Fibroblast of upper back skin (primary cell): ENCODE data around the gene SCAF1.

Experiments used
- DNase-seq: peaks from one replicate; pipeline ENCODE4 v3.0.0-alpha.2; 2013

Gene SCAF1

DNA sequence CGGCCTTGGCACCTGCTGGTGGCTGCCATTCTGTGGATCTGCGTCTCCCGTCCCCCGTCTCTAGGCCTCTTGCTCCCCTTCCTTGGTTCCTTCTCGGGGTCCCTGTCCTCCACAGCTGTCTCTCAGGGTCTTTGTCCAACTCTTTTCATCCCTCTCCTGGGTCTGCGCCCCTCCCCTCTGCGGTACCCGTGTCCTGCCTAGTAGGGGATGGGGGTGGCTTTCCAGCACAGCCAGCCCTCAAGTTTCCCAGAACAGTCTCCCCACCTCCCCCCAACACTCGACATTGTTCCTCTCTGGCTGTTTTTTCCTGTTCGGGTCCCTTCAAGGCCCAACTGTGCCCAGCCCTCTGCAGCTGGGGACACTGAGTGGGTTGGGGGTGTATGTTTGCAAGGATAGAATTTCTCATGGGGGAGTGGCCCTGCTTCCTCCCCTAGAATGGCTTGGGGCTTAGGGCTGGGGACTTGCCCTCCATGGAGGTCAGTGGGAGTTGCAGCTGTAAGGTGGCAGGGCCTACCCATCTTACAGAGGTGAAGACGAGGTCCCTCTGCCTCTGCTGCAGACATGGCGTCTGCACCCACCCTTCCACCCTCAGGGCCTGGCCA, 46.6 kb downstream of the SCAF1 start:
- no peak for DNase-seq

GRCh38 chr19:49689133-49690078, 47.4 kb downstream of the SCAF1 start, which contains the start of gene ADM5:
Gene ADM5, plus strand, starts transcription at chr19:49689594. Its CDS starts 244 bp downstream, at chr19:49689838.
- no peak for DNase-seq

GRCh38 chr19:49690079-49690655, 48.2 kb downstream of the SCAF1 start:
- DNase-seq, result no peak

GRCh38 chr19:49690656-49691242, 48.7 kb downstream of the SCAF1 start, which contains the start of gene CPT1C:
Gene CPT1C, plus strand, starts transcription at chr19:49691116. Its CDS starts 1,137 bp downstream, at chr19:49692253.
- DNase-seq, result peak; percentile 84

DNA sequence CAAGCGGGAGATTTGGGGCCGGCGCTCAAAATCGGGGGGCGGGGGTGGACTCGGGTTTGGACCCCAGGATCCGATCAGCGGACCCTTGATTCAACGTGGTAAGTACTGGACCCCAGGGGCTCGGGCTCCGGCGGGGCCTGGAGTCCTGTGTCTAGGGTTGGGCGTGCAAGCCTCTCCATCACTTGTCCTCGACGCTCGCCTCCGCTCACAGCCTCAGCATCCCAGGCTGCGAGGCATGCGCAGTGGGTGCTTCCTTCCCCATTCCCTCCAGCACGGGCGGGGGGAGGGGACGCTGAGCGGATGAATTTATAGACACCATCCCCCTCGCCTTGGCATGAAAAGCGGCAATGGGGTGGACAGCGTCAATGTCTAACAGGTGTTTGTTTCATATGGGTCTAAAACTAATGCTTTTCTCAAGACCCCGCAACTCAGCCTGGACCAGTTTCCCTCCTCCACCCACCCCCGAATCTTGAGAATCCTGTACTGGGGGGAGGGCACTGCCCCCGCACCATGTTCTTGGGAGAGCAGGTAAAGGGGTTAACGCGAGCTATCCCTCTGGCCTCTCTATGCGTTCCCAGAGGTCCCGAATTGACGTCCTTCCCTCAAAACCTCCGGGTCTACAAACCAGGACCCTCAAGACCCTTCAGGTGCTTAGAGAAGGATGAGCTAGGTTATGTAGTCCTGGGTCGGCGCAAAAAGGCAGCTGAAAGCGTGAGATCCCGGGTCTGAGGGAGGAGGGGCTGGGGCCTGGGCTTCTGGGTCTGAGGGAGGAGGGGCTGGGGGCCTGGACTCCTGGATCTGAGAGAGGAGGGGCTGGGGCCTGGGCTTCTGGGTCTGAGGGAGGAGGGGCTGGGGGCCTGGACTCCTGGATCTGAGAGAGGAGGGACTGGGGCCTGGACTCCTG, 49.5 kb downstream of the SCAF1 start:
- peak; percentile 85 for DNase-seq

DNA sequence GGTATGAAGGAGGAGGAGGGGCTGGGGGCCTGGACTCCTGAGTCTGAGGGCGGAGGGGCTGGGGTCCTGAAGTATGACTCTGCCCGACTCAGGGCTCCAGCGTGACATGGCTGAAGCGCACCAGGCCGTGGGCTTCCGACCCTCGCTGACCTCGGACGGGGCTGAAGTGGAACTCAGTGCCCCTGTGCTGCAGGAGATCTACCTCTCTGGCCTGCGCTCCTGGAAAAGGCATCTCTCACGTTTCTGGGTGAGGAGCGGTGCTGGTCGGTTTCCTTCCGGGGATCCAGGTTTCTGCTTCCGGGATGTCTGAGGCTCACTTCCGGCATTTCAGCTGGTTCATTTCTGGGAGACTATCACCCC, 50.1 kb downstream of the SCAF1 start:
- DNase-seq, result no peak

DNA sequence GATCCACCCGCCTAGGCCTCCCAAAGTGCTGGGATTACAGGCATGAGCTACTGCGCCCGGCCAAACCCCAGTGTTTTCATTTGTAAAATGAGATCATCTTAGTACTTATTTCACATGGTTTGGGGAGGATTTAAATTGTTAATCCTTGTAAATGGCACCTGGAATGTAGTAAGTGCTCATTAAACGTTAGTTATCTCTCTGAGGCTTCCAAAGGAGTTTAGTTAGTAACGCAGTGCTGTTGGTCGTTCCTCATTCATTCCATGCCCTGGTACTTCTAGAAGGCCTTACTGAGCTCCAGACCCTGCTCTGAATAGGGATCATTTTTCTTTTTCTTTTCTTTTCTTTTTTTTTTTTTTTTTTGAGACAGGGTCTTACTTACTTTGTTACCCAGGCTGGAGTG, 54.1 kb downstream of the SCAF1 start:
- DNase-seq, result no peak

GRCh38 chr19:49696865-49697264, 54.9 kb downstream of the SCAF1 start:
- DNase-seq, result no peak

DNA sequence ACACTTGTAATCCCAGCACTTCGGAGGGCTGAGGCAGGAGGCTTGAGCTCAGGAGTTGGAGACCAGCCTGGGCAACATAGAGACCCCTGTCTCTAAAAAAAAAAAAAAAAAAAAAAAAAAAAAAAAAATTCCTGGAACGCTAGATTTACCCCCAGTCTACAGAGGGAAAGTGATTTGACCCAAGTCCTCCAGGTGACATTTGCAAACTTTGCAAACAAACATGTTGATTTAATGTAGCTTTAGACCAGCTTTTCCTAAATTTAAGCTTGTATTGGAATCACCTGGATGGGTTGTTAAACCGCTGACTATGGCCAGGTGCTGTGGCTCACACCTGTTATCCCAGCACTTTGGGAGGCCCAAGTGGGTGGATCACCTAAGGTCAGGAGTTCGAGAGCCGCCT, 57.4 kb downstream of the SCAF1 start:
- DNase-seq, result no peak

DNA sequence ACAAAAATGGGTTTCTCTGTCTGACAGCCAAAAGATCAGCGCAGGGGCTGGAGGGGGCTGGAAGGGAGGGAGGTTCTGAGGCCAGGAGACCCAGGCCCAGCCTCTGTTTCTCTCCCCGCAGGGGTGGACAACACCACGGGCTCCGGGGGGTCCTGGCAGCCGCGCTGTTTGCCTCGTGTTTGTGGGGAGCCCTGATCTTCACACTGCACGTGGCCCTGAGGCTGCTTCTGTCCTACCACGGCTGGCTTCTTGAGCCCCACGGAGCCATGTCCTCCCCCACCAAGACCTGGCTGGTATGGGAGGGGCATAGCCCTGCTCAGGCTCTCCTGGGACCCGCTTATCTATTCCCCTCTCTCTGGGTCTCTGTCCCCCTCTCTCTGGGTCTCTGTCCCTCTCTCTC, 58.6 kb downstream of the SCAF1 start:
- DNase-seq, result no peak

- no peak for DNase-seq
These were observed 59.3 kb downstream of the SCAF1 start for GRCh38 chr19:49701271-49701786.

DNA sequence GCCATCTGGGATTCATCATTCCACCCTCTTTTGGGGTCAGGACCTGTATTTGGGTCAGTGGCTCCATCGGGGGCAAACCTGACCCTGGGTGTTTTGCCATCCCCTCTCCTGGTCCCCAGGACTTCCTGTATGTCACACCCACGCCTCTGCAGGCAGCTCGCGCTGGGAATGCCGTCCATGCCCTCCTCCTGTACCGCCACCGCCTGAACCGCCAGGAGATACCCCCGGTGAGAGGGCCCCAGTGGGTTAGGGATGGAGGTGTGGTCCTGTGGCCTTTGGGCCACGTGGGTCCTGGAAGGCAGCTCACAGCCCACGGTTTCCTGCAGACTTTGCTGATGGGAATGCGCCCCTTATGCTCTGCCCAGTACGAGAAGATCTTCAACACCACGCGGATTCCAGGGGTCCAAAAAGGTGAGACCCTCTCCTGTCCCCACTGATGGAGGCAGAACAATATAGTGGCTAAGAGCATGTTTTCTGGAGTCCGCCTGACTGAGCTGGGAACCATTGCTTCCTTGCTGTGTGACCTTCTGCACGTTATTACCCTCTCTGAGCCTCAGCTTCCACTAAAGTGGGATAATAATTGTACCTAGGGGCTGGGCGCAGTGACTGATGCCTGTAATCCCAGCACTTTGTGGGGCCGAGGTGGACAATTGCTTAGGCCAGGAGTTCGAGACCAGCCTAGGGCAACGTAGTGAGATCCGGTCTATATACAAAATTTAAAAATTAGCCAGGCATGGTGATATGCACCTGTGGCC, 63.1 kb downstream of the SCAF1 start:
- DNase-seq, result no peak

DNA sequence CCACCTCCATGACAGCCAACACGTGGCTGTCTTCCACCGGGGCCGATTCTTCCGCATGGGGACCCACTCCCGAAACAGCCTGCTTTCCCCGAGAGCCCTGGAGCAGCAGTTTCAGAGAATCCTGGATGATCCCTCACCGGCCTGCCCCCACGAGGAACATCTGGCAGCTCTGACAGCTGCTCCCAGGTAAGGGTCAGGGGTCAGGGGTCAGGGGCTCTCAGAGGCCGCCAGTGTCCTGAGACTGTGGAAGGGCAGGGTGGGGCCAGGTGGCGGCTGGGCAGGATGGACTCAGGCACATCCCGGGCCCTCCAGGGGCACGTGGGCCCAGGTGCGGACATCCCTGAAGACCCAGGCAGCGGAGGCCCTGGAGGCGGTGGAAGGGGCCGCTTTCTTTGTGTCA, 63.9 kb downstream of the SCAF1 start:
- no peak for DNase-seq
